GM06990 (cell line): ENCODE data around the gene YIPF3.

Source experiments
- DNase-seq: peaks from one replicate; pipeline ENCODE4 v3.0.0-alpha.2; 2011; ENCODE audit not compliant: insufficient read length; ENCODE audit errors: extremely low read depth
- H3K27me3 ChIP-seq: replicated peaks from 2 replicates; pipeline ENCODE4 v1.6.0; 2011; ENCODE audit warnings: low read length; ENCODE audit not compliant: control insufficient read depth, insufficient read depth
- H3K36me3 ChIP-seq: 2 replicates; pipeline ENCODE4 v1.5.1; 2011; ENCODE audit warnings: low read length; ENCODE audit not compliant: control insufficient read depth, insufficient read depth
- H3K4me3 ChIP-seq: replicated peaks from 2 replicates; pipeline ENCODE4 v1.5.1; 2011; ENCODE audit warnings: low read depth, mild to moderate bottlenecking, control low read depth, low read length
- CTCF ChIP-seq: IDR thresholded peaks from 2 replicates; pipeline ENCODE4 v1.5.1; 2011; ENCODE audit warnings: low read length, control low read depth, mild to moderate bottlenecking, inconsistent platforms; ENCODE audit not compliant: insufficient read depth, poor library complexity, severe bottlenecking

The YIPF3 gene

GRCh38 chr6:43506667-43507471 is 9.9 kb downstream of the YIPF3 start:
- peak; percentile 50 for DNase-seq
- Histone ChIP-seq H3K27me3 (no peaks in the 10 kb centered on the region; the same call in 1 of the 2 replicates), H3K36me3 (peaks cover 22% of the 10 kb centered on the region), H3K4me3 (no peak overlapping the region)
- TF ChIP-seq CTCF: peak; percentile 90

GRCh38 chr6:43506171-43506570 is 10.6 kb downstream of the YIPF3 start:
- Histone ChIP-seq H3K36me3 (peaks cover 25% of the 10 kb centered on the region), H3K4me3 (no peak overlapping the region), H3K27me3 (no peaks in the 10 kb centered on the region; the same call in 1 of the 2 replicates)
- TF ChIP-seq CTCF: no peak
- no peak for DNase-seq

- Histone ChIP-seq H3K4me3 (no peak overlapping the region), H3K27me3 (no peaks in the 10 kb centered on the region; the same call in 1 of the 2 replicates), H3K36me3 (peaks cover 24% of the 10 kb centered on the region)
- no peak for TF ChIP-seq CTCF
- no peak for DNase-seq
Measured at GRCh38 chr6:43505718-43506117, 11.0 kb downstream of the YIPF3 start.

GRCh38 chr6:43504756-43505593 is 11.8 kb downstream of the YIPF3 start:
- DNase-seq: no peak
- Histone ChIP-seq H3K27me3 (no peaks in the 10 kb centered on the region; the same call in 1 of the 2 replicates), H3K36me3 (peaks cover 27% of the 10 kb centered on the region), H3K4me3 (no peak overlapping the region)
- TF ChIP-seq CTCF: no peak

- DNase-seq: no peak
- H3K36me3 ChIP-seq: peaks cover 37% of the 10 kb centered on the region
- H3K27me3 ChIP-seq: no peaks in the 10 kb centered on the region; the same call in 1 of the 2 replicates
- TF ChIP-seq CTCF: no peak
- no peak overlapping the region for H3K4me3 ChIP-seq
Measured at GRCh38 chr6:43503443-43503842, 13.3 kb downstream of the YIPF3 start.
